AG09309 (cell line): Measurements from ENCODE around the gene LRIG3.
A peak's percentile ranks its signal among the peaks of the same experiment; 100 is the strongest.
"Not testable (repeated sequence)": the region's sequence is repeated elsewhere in the genome, so short reads cannot be mapped to it uniquely, and the experiment has no call there.

Source experiments
- DNase-seq: peaks from one replicate; pipeline ENCODE4 v3.0.0-alpha.2; 2010; ENCODE audit warnings: low read depth
- H3K4me3 ChIP-seq: 2 replicates; pipeline ENCODE4 v1.5.1; 2011; ENCODE audit warnings: mild to moderate bottlenecking, low read depth, low read length, moderate library complexity; ENCODE audit not compliant: control insufficient read depth
- TF ChIP-seq, protein P1 (sequence below): IDR thresholded peaks from 2 replicates; pipeline ENCODE4 v1.5.1; 2011; ENCODE audit warnings: mild to moderate bottlenecking, low read depth, low read length, inconsistent platforms; ENCODE audit not compliant: insufficient read depth, control insufficient read depth; ENCODE audit errors: missing control alignments

Gene LRIG3

GRCh38 chr12:58873496-58873895 lies 46.8 kb downstream of the LRIG3 start:
- H3K4me3 ChIP-seq: no peak overlapping the region
- TF ChIP-seq, protein P1, sequence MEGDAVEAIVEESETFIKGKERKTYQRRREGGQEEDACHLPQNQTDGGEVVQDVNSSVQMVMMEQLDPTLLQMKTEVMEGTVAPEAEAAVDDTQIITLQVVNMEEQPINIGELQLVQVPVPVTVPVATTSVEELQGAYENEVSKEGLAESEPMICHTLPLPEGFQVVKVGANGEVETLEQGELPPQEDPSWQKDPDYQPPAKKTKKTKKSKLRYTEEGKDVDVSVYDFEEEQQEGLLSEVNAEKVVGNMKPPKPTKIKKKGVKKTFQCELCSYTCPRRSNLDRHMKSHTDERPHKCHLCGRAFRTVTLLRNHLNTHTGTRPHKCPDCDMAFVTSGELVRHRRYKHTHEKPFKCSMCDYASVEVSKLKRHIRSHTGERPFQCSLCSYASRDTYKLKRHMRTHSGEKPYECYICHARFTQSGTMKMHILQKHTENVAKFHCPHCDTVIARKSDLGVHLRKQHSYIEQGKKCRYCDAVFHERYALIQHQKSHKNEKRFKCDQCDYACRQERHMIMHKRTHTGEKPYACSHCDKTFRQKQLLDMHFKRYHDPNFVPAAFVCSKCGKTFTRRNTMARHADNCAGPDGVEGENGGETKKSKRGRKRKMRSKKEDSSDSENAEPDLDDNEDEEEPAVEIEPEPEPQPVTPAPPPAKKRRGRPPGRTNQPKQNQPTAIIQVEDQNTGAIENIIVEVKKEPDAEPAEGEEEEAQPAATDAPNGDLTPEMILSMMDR: no peak
- DNase-seq: no peak

GRCh38 chr12:58871556-58871955 lies 48.7 kb downstream of the LRIG3 start:
- peak; percentile 34 for DNase-seq
- TF ChIP-seq, protein P1: no peak
- H3K4me3 ChIP-seq: no peak overlapping the region; the same call in none of the 2 replicates

- no peak for DNase-seq
- no peak overlapping the region for H3K4me3 ChIP-seq
- TF ChIP-seq, protein P1: no peak
Observed at GRCh38 chr12:58870595-58870994, 49.7 kb downstream of the LRIG3 start.

GRCh38 chr12:58860788-58861240 lies 59.5 kb downstream of the LRIG3 start:
- TF ChIP-seq, protein P1: no peak
- DNase-seq: no peak
- no peak overlapping the region for H3K4me3 ChIP-seq

GRCh38 chr12:58860056-58860787 lies 60.1 kb downstream of the LRIG3 start:
- TF ChIP-seq, protein P1: no peak
- H3K4me3 ChIP-seq: no peak overlapping the region
- no peak for DNase-seq

- no peak for DNase-seq
- TF ChIP-seq, protein P1: no peak
- H3K4me3 ChIP-seq: no peak overlapping the region
Observed at GRCh38 chr12:58858030-58858429, 62.3 kb downstream of the LRIG3 start.

DNA sequence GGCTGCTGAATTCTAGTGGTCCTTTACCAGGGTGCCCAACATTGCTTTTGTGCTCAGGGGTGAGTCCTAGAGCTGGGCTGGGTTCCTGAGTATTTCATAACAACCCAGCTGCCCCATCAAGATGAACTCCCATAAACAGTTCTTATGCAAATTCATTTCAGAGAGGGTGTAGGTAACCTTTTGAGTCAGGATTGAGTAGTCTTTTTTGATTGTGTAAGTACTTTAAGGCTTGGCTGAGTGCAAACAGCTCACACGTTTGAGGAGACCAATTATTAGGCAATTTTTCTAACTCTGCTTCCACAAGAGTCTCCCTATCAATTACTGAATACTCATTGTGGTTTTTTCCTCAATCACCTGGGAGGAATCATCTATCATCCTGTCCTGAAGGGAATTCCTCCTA lies 63.1 kb downstream of the LRIG3 start:
- not testable (repeated sequence) for DNase-seq, H3K4me3 ChIP-seq

DNA sequence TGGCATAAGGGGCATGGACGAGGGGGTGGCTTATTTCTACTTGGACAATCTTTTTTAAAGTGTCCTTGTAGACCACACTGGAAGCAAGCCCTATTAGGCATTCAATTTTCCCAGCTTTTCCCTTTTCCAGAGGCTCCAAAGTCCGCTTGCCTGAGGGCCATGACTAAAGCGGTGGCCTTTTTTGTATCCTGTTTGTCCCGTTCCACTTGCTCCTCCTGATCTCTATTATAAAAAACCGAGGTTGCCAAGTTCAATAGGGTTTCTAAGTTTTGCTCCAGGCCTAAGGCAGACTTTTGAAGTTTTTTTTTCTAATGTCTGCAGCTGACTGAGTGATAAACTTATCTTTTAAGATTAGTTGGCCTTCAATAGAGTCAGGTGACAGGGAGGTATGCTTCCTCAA lies 64.7 kb downstream of the LRIG3 start:
- DNase-seq, H3K4me3 ChIP-seq: not testable (repeated sequence)
